BLaER1 treated with 17β-estradiol and CSF1 and Interleukin-3, amounts not matched to agents 10 nM and 100 nM (cell line): ENCODE data around the gene AOPEP.

Source experiments
- H3K27ac ChIP-seq, 11 experiments: shearing (Covaris generic); formaldehyde crosslinking; 2 replicates each; pipeline ENCODE4 v1.8.1; 2022
- H3K27me3 ChIP-seq, 11 experiments: shearing (Covaris generic); formaldehyde crosslinking; 2 replicates each; pipeline ENCODE4 v1.8.1; 2022
- H3K36me3 ChIP-seq, 11 experiments: shearing (Covaris generic); formaldehyde crosslinking; 2 replicates each; pipeline ENCODE4 v1.8.1; 2022
- H3K4me1 ChIP-seq, 10 experiments: shearing (Covaris generic); formaldehyde crosslinking; 2 replicates each; pipeline ENCODE4 v1.8.1; 2022
- H3K4me2 ChIP-seq, 11 experiments: shearing (Covaris generic); formaldehyde crosslinking; 2 replicates each; pipeline ENCODE4 v1.8.1; 2022
- H3K4me3 ChIP-seq, 10 experiments: shearing (Covaris generic); formaldehyde crosslinking; 2 replicates each; pipeline ENCODE4 v1.8.1; 2022
- H3K9ac ChIP-seq, 11 experiments: shearing (Covaris generic); formaldehyde crosslinking; 2 replicates each; pipeline ENCODE4 v1.8.1; 2022
- H3K9me3 ChIP-seq, 11 experiments: shearing (Covaris generic); formaldehyde crosslinking; replicated peaks in 1 of 11; 2 replicates each; pipeline ENCODE4 v1.8.1; 2022
- H4K20me1 ChIP-seq, 11 experiments: shearing (Covaris generic); formaldehyde crosslinking; 2 replicates each; pipeline ENCODE4 v1.8.1; 2022
- Cebpa-rat ChIP-seq, 11 experiments: shearing (Covaris generic); IDR thresholded peaks; 2 replicates each; pipeline ENCODE4 v1.8.1; 2022

AOPEP gene

DNA sequence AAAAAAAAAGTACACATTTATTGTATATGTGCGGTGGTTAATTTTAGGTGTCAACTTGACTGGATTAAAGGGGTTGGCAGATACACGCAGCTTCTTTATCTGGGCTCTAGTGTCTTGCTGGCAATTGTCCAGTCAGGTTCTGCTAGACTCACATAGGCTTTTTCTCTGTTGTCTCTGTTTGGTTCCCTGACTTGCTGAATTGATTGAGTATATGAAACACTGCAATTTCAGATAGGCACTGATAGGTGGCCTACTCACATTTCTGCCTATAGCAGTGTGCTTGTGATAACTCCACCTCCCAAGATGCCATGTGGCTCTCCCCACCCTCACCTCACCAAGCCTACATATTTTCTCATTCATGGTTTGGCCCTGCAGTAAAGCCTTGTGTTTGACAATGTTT is 52.5 kb downstream of the AOPEP start:
- H3K4me3 ChIP-seq = no peak overlapping the region
- peaks cover 0 to 3% (median 0%) of the 10 kb centered on the region in 11 experiments; a peak in 1 of 22 replicates for H4K20me1 ChIP-seq
- no peaks in the 10 kb centered on the region for H3K9me3 ChIP-seq
- H3K36me3 ChIP-seq = peaks cover 0 to 11% (median 4%) of the 10 kb centered on the region in 11 experiments; a peak in 11 of 22 replicates
- H3K4me2 ChIP-seq = no peak overlapping the region
- H3K27ac ChIP-seq = no peak overlapping the region
- peaks cover 0 to 17% (median 9%) of the 10 kb centered on the region in 10 experiments; a peak in 13 of 20 replicates for H3K4me1 ChIP-seq
- no peak for TF ChIP-seq Cebpa-rat (IDR thresholded peaks at IDR 0.05)
- H3K27me3 ChIP-seq = no peaks in the 10 kb centered on the region
- H3K9ac ChIP-seq = no peak overlapping the region

DNA sequence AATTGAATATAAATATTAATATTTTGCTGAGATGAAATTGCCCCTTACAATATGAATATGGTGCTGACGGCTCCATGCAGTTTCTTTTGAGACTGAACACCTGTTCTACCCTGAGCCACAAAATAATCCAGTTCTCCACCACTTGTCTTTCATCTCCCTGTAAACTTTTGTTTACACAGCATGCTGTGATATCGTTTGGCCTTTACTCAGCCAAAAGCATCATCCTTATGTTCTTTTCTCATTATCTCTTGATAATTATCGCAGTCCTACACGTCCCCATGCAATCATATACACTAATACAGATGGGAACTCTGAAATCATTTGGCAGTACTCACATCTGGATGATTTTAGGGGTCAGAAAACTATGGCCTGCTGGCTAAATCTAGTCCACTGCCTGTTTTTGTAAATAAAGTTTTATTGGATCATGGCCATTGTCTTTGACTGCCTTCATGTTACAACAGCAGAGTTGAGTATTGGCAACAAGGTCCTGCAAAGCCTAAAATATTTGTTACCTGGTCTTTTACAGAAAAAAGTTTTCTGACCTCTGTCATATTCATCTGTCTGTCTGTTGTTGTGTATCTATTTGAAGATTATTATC is 53.3 kb downstream of the AOPEP start:
- H4K20me1 ChIP-seq = peaks cover 0 to 3% (median 0%) of the 10 kb centered on the region in 11 experiments; a peak in 1 of 22 replicates
- H3K9me3 ChIP-seq = no peaks in the 10 kb centered on the region
- no peak for TF ChIP-seq Cebpa-rat (IDR thresholded peaks at IDR 0.05)
- no peak overlapping the region for H3K9ac ChIP-seq
- H3K4me2 ChIP-seq = peak overlapping the region in 4 of 11 experiments; percentile 7 to 32 (median 10); a peak in 3 of 22 replicates
- no peak overlapping the region for H3K4me3 ChIP-seq
- H3K36me3 ChIP-seq = peaks cover 0 to 10% (median 4%) of the 10 kb centered on the region in 11 experiments; a peak in 9 of 22 replicates
- H3K27ac ChIP-seq = no peak overlapping the region
- peaks cover 0 to 17% (median 9%) of the 10 kb centered on the region in 10 experiments; a peak in 13 of 20 replicates for H3K4me1 ChIP-seq
- no peaks in the 10 kb centered on the region for H3K27me3 ChIP-seq

DNA sequence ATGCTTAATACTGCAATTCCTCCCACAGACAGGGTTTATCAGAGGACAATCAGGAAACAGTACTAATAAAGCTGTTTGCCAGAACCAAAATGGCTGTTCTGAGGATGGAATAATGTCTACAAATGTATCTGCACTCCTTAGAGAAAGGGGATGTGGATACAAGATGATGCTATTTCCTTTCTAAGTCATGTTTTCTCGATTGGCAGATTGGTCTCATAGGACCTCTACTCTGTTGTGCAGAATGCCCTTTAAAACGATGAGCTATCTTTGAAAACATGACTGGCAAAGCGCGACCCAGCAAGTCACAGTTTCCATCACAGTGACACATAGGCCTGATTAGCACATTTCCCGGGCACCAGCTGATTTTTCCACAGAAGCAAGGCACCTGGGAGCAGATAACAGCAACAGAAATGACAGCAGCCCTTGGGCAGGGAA is 54.0 kb downstream of the AOPEP start:
- Histone ChIP-seq H3K27me3 (no peaks in the 10 kb centered on the region), H3K4me2 (peak overlapping the region in 8 of 11 experiments; percentile 7 to 55 (median 21); a peak in 12 of 22 replicates), H4K20me1 (peaks cover 0 to 3% (median 0%) of the 10 kb centered on the region in 11 experiments; a peak in 1 of 22 replicates), H3K36me3 (peaks cover 0 to 12% (median 4%) of the 10 kb centered on the region in 11 experiments; a peak in 11 of 22 replicates), H3K4me3 (no peak overlapping the region), H3K4me1 (peaks cover 0 to 17% (median 9%) of the 10 kb centered on the region in 10 experiments; a peak in 13 of 20 replicates), H3K9me3 (no peaks in the 10 kb centered on the region), H3K9ac (no peak overlapping the region), H3K27ac (no peak overlapping the region)
- no peak for TF ChIP-seq Cebpa-rat (IDR thresholded peaks at IDR 0.05)

DNA sequence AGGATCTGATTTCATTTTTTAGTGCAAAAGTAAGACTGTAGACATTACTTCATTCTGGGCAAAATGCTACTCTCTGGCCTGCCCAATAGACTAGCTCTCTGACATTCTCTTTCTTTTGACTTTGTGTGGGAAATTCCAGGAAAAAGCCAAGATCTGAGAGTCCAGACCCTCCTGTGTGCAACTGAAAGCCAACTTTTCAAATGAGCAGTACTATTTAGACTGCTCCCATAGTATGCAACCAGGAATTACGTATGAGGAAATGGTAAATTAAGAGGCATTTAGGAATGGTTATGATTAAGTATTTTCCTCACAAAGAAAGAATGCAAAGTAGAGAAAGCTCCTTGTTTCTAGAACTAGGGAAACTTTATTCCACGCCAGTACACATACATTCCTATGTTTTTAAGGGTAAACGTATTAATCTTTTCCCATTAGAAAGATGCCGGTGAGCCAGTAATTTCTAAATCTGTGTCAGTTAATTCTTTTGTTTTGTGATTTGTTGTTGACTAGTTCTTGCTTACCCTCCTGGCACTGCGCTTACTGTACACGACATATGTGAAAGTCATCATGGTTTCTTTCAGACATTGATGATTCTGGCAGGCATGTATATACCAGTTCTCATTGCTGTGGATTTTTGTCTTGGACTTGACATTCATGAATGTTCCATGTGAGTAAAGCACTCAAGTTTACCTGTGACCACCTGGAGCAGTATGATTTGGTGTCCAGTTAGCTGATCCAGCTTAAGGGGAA is 56.0 kb downstream of the AOPEP start:
- Histone ChIP-seq H3K9ac (no peak overlapping the region), H3K36me3 (peaks cover 0 to 19% (median 9%) of the 10 kb centered on the region in 11 experiments; a peak in 9 of 22 replicates), H3K4me1 (peaks cover 0 to 17% (median 9%) of the 10 kb centered on the region in 10 experiments; a peak in 13 of 20 replicates), H4K20me1 (peaks cover 0 to 3% (median 0%) of the 10 kb centered on the region in 11 experiments; a peak in 1 of 22 replicates), H3K27me3 (no peaks in the 10 kb centered on the region), H3K27ac (no peak overlapping the region), H3K4me2 (no peak overlapping the region), H3K9me3 (no peaks in the 10 kb centered on the region), H3K4me3 (no peak overlapping the region)
- no peak for TF ChIP-seq Cebpa-rat (IDR thresholded peaks at IDR 0.05)

DNA sequence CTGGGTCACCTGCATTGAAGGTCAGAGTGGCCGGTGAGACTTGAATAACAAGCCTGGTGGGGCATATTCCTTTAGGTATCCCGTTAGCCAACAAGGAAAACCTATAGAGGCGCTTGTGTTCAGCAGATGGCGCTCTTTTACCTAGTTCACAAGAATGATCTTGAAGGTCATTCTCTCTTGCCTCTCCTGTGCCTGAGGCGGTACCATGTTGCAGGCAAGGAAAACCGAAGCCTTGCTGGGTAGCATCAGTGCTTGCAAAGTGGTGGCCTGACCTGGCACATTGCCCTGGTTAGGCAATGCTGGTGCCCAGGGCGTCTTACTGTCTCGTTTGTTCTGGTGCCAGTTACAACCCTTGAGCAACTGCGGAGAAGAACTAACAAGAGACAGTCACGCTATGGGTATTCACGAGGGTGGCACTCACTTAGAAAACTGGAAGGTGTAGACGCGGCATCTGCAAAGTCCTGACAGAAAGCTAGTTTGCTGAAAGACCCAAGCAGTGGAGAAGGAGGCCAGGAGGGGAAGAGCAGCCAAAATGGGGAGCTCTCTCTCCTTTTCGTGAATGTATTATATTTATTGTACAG is 56.7 kb downstream of the AOPEP start:
- H3K9me3 ChIP-seq = no peaks in the 10 kb centered on the region
- no peak overlapping the region for H3K27ac ChIP-seq
- no peak for TF ChIP-seq Cebpa-rat (IDR thresholded peaks at IDR 0.05)
- H3K4me3 ChIP-seq = no peak overlapping the region
- peaks cover 0 to 17% (median 9%) of the 10 kb centered on the region in 10 experiments; a peak in 13 of 20 replicates for H3K4me1 ChIP-seq
- no peaks in the 10 kb centered on the region for H3K27me3 ChIP-seq
- H4K20me1 ChIP-seq = peaks cover 0 to 3% (median 0%) of the 10 kb centered on the region in 11 experiments; a peak in 1 of 22 replicates
- H3K36me3 ChIP-seq = peaks cover 0 to 25% (median 9%) of the 10 kb centered on the region in 11 experiments; a peak in 9 of 22 replicates
- H3K4me2 ChIP-seq = no peak overlapping the region
- no peak overlapping the region for H3K9ac ChIP-seq

DNA sequence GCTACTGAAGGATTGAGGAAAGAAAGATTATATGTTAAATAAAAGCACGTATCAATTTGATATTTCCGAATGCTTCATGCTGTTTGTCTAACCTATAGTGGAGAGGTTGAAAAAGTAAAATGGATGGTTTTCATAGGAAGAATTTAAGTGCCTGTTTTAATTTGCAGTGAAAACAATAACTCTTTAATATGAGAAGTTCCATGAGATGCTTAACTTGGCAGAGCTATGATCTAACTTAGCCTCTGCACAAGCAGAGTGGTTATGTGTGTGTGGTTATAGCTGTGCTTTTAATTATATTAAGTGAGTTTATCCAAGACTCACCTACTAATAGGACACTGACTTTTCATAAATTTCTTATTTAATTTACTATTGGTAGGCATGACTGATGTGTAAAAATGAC is 57.4 kb downstream of the AOPEP start:
- no peak overlapping the region for H3K9ac ChIP-seq
- no peak for TF ChIP-seq Cebpa-rat (IDR thresholded peaks at IDR 0.05)
- peaks cover 0 to 19% (median 13%) of the 10 kb centered on the region in 10 experiments; a peak in 13 of 20 replicates for H3K4me1 ChIP-seq
- no peak overlapping the region for H3K27ac ChIP-seq
- H3K4me2 ChIP-seq = no peak overlapping the region
- no peaks in the 10 kb centered on the region for H3K9me3 ChIP-seq
- peaks cover 0 to 3% (median 0%) of the 10 kb centered on the region in 11 experiments; a peak in 1 of 22 replicates for H4K20me1 ChIP-seq
- H3K36me3 ChIP-seq = peaks cover 0 to 31% (median 9%) of the 10 kb centered on the region in 11 experiments; a peak in 8 of 22 replicates
- H3K4me3 ChIP-seq = no peak overlapping the region
- H3K27me3 ChIP-seq = no peaks in the 10 kb centered on the region

DNA sequence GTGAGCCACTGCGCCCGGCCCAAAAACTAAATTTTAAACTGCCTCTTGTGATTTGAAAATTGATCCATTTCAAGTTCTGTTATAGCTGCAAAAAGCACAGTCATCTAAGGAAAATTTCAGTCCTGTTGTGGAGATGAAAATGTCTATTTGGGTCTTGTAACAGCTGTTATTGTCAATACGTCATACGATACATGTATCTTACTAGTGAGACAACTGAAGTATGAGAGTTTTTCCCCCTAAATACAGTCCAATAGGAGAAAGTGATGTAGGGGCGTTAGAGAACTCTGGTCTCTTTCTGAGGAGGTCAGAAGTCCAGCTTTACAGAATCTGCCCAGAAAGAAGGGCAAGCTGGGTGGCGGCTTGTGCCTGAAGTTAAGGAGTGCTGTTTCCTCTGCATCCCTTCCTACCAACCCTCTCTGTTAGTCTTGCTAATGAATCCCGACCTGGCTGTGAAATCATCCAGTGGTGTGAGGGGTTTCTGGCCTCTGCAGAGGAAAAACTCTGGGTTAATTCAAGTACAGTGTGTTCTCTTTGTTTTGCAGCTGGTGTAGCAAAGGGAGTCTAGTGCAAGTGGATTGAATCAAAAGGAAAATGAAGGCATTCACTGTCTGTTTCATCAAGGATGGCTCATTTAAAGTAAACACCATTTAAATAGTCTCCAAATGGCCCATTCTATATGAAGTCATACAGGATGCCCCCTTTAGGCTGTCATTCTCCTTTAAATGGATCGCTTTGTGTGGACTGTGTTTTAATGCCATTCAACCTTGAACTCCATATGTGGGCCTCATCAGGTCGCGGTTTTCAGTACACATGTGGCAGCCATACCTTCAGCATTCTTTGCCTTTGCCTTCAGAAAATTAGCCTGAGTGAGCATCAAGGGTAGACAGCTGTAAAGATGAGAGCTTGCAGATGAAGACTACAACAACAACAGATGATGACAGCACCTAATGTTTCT is 59.0 kb downstream of the AOPEP start:
- no peak overlapping the region for H3K4me3 ChIP-seq
- H3K27ac ChIP-seq = no peak overlapping the region
- H3K4me1 ChIP-seq = peaks cover 0 to 13% (median 6%) of the 10 kb centered on the region in 10 experiments; a peak in 13 of 20 replicates
- H3K4me2 ChIP-seq = no peak overlapping the region
- peaks cover 4 to 44% (median 15%) of the 10 kb centered on the region in 11 experiments; a peak in 21 of 22 replicates for H3K36me3 ChIP-seq
- H3K27me3 ChIP-seq = no peaks in the 10 kb centered on the region
- peaks cover 0 to 5% (median 4%) of the 10 kb centered on the region in 11 experiments; a peak in 8 of 22 replicates for H3K9me3 ChIP-seq
- no peak overlapping the region for H3K9ac ChIP-seq
- peaks cover 0 to 3% (median 0%) of the 10 kb centered on the region in 11 experiments; a peak in 1 of 22 replicates for H4K20me1 ChIP-seq
- TF ChIP-seq Cebpa-rat (IDR thresholded peaks at IDR 0.05) = no peak

DNA sequence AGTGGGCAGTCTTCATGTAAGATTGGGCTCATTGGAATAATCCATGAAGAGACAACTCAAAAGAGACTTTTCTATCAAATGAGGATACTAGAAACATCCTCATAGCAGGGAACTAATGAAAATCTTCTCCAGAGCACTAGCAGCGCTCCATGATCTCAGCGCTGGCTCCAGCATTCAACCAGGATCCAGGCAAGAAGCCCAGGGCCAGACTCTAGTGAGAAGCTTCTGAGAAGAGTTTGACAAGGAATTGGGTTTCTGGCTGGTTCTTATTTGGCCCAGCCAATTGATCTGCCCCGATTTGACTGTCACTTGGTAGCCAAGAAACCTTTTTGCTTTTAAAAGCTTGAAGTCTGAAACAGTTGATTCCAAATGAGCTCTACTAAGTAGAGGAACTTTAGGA is 60.1 kb downstream of the AOPEP start:
- H3K9ac ChIP-seq = no peak overlapping the region
- TF ChIP-seq Cebpa-rat (IDR thresholded peaks at IDR 0.05) = no peak
- H3K9me3 ChIP-seq = peaks cover 0 to 12% (median 9%) of the 10 kb centered on the region in 11 experiments; a peak in 8 of 22 replicates
- no peak overlapping the region for H3K27ac ChIP-seq
- H3K27me3 ChIP-seq = no peaks in the 10 kb centered on the region
- H3K4me2 ChIP-seq = no peak overlapping the region
- no peak overlapping the region for H3K4me3 ChIP-seq
- peaks cover 0 to 8% (median 0%) of the 10 kb centered on the region in 10 experiments; a peak in 5 of 20 replicates for H3K4me1 ChIP-seq
- H3K36me3 ChIP-seq = peaks cover 15 to 55% (median 26%) of the 10 kb centered on the region in 11 experiments; a peak in 21 of 22 replicates
- peaks cover 0 to 3% (median 0%) of the 10 kb centered on the region in 11 experiments; a peak in 1 of 22 replicates for H4K20me1 ChIP-seq
